Measurements from ENCODE around the gene PARL.

DNA sequence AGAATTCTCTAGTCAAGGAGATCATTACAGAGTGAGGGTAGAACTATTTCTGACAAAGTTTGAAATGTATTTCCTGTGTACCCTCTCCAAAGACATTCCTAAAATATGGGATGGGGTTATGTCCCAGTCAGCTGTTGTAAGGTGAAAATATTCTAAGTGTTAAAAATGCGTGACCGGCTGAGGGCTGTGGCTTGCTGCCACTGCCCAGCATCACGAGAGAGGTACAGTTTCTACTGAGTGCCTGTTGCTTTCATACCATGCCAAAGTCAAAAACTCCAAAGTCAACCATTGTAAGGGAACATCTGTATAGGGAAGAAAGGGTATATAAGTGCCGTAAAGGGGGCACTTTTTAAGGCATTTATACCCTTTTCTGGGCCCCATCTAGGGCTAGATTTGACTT, 90.2 kb downstream of the PARL start:
- no peak for TF ChIP-seq POLR2A (IDR thresholded peaks at IDR 0.05)
- TF ChIP-seq, protein P1, sequence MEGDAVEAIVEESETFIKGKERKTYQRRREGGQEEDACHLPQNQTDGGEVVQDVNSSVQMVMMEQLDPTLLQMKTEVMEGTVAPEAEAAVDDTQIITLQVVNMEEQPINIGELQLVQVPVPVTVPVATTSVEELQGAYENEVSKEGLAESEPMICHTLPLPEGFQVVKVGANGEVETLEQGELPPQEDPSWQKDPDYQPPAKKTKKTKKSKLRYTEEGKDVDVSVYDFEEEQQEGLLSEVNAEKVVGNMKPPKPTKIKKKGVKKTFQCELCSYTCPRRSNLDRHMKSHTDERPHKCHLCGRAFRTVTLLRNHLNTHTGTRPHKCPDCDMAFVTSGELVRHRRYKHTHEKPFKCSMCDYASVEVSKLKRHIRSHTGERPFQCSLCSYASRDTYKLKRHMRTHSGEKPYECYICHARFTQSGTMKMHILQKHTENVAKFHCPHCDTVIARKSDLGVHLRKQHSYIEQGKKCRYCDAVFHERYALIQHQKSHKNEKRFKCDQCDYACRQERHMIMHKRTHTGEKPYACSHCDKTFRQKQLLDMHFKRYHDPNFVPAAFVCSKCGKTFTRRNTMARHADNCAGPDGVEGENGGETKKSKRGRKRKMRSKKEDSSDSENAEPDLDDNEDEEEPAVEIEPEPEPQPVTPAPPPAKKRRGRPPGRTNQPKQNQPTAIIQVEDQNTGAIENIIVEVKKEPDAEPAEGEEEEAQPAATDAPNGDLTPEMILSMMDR (IDR thresholded peaks at IDR 0.05) = no peak
- TF ChIP-seq POLR2AphosphoS5 (IDR thresholded peaks at IDR 0.05) = no peak
